Measurements from ENCODE around the gene INPP5D. TPM values are rescaled to one million over a fixed set of nuclear protein-coding genes. Genes with fewer than 3 reads are reported as not detected.

Gene INPP5D
- total and polyA plus RNA-seq, 4 donors, result 11.4 to 22.6 (median 17.4) TPM

GRCh38 chr2:233203060-233203459, 142.9 kb downstream of the INPP5D start:
- H3K27ac ChIP-seq (ENCODE audit: low read depth, low read length), result no peak overlapping the region
- H3K27me3 ChIP-seq (ENCODE audit: control insufficient read depth, insufficient read depth, low read length), result no peaks in the 10 kb centered on the region
- no peak overlapping the region for H3K4me3 ChIP-seq (ENCODE audit: low read depth, low read length)
- peaks cover 9% of the 10 kb centered on the region for H3K4me1 ChIP-seq (ENCODE audit: control insufficient read depth, insufficient read depth, low read length)
- 97% methylated on average over 5 of the region's 5 CpGs for WGBS (ENCODE audit: insufficient coverage)
- peaks cover 3% of the 10 kb centered on the region for H3K9me3 ChIP-seq (ENCODE audit: control insufficient read depth, insufficient read depth, low read length)
- DNase-seq (ENCODE audit: low read depth in 4 of 6, low spot score in 6 of 6), result no peak
- peaks cover 4% of the 10 kb centered on the region for H3K36me3 ChIP-seq (ENCODE audit: control insufficient read depth, insufficient read depth, low read length)

GRCh38 chr2:233204286-233204936, 144.3 kb downstream of the INPP5D start:
- Histone ChIP-seq H3K27ac (ENCODE audit: low read depth, low read length) (no peak overlapping the region), H3K9me3 (ENCODE audit: control insufficient read depth, insufficient read depth, low read length) (peaks cover 3% of the 10 kb centered on the region), H3K4me3 (ENCODE audit: low read depth, low read length) (no peak overlapping the region), H3K27me3 (ENCODE audit: control insufficient read depth, insufficient read depth, low read length) (no peaks in the 10 kb centered on the region), H3K4me1 (ENCODE audit: control insufficient read depth, insufficient read depth, low read length) (peaks cover 21% of the 10 kb centered on the region), H3K36me3 (ENCODE audit: control insufficient read depth, insufficient read depth, low read length) (peaks cover 4% of the 10 kb centered on the region)
- 89% methylated on average over 50 of the region's 50 CpGs for WGBS (ENCODE audit: insufficient coverage)
- no peak for DNase-seq (ENCODE audit: low read depth in 4 of 6, low spot score in 6 of 6)

- no peak overlapping the region for H3K27ac ChIP-seq (ENCODE audit: low read depth, low read length)
- DNase-seq (ENCODE audit: low read depth in 4 of 6, low spot score in 6 of 6), result no peak
- no peak overlapping the region for H3K4me3 ChIP-seq (ENCODE audit: low read depth, low read length)
- WGBS (ENCODE audit: insufficient coverage), result 81% methylated on average over 10 of the region's 10 CpGs
- no peaks in the 10 kb centered on the region for H3K9me3 ChIP-seq (ENCODE audit: control insufficient read depth, insufficient read depth, low read length)
- H3K27me3 ChIP-seq (ENCODE audit: control insufficient read depth, insufficient read depth, low read length), result no peaks in the 10 kb centered on the region
- H3K4me1 ChIP-seq (ENCODE audit: control insufficient read depth, insufficient read depth, low read length), result peaks cover 40% of the 10 kb centered on the region
- H3K36me3 ChIP-seq (ENCODE audit: control insufficient read depth, insufficient read depth, low read length), result peaks cover 4% of the 10 kb centered on the region
These were observed 148.4 kb downstream of the INPP5D start for GRCh38 chr2:233208382-233209116.

- WGBS (ENCODE audit: insufficient coverage), result 74% methylated on average over 2 of the region's 4 CpGs
- Histone ChIP-seq H3K4me3 (ENCODE audit: low read depth, low read length) (no peak overlapping the region), H3K9me3 (ENCODE audit: control insufficient read depth, insufficient read depth, low read length) (no peaks in the 10 kb centered on the region), H3K27me3 (ENCODE audit: control insufficient read depth, insufficient read depth, low read length) (no peaks in the 10 kb centered on the region), H3K27ac (ENCODE audit: low read depth, low read length) (no peak overlapping the region), H3K36me3 (ENCODE audit: control insufficient read depth, insufficient read depth, low read length) (peaks cover 4% of the 10 kb centered on the region), H3K4me1 (ENCODE audit: control insufficient read depth, insufficient read depth, low read length) (peaks cover 40% of the 10 kb centered on the region)
- DNase-seq (ENCODE audit: low read depth in 4 of 6, low spot score in 6 of 6), result no peak
These were observed 149.0 kb downstream of the INPP5D start for GRCh38 chr2:233209117-233209532.

- H3K9me3 ChIP-seq (ENCODE audit: control insufficient read depth, insufficient read depth, low read length), result no peaks in the 10 kb centered on the region
- peak in 4 of 6 donors; percentile 28 to 85 (median 60) for DNase-seq (ENCODE audit: low read depth in 4 of 6, low spot score in 6 of 6)
- H3K27me3 ChIP-seq (ENCODE audit: control insufficient read depth, insufficient read depth, low read length), result no peaks in the 10 kb centered on the region
- H3K4me1 ChIP-seq (ENCODE audit: control insufficient read depth, insufficient read depth, low read length), result peaks cover 40% of the 10 kb centered on the region
- no peak overlapping the region for H3K27ac ChIP-seq (ENCODE audit: low read depth, low read length)
- 20% methylated on average over 1 of the region's 10 CpGs for WGBS (ENCODE audit: insufficient coverage)
- no peaks in the 10 kb centered on the region for H3K36me3 ChIP-seq (ENCODE audit: control insufficient read depth, insufficient read depth, low read length)
- no peak overlapping the region for H3K4me3 ChIP-seq (ENCODE audit: low read depth, low read length)
These were observed 149.5 kb downstream of the INPP5D start for GRCh38 chr2:233209533-233210171.

- no peak for DNase-seq (ENCODE audit: low read depth in 4 of 6, low spot score in 6 of 6)
- H3K4me1 ChIP-seq (ENCODE audit: control insufficient read depth, insufficient read depth, low read length), result peaks cover 40% of the 10 kb centered on the region
- 81% methylated on average over 8 of the region's 8 CpGs for WGBS (ENCODE audit: insufficient coverage)
- no peaks in the 10 kb centered on the region for H3K36me3 ChIP-seq (ENCODE audit: control insufficient read depth, insufficient read depth, low read length)
- H3K4me3 ChIP-seq (ENCODE audit: low read depth, low read length), result no peak overlapping the region
- no peaks in the 10 kb centered on the region for H3K9me3 ChIP-seq (ENCODE audit: control insufficient read depth, insufficient read depth, low read length)
- no peak overlapping the region for H3K27ac ChIP-seq (ENCODE audit: low read depth, low read length)
- H3K27me3 ChIP-seq (ENCODE audit: control insufficient read depth, insufficient read depth, low read length), result no peaks in the 10 kb centered on the region
These were observed 150.1 kb downstream of the INPP5D start for GRCh38 chr2:233210281-233210680.

- Histone ChIP-seq H3K27ac (ENCODE audit: low read depth, low read length) (peak overlapping the region; percentile 25), H3K4me3 (ENCODE audit: low read depth, low read length) (no peak overlapping the region), H3K27me3 (ENCODE audit: control insufficient read depth, insufficient read depth, low read length) (no peaks in the 10 kb centered on the region), H3K36me3 (ENCODE audit: control insufficient read depth, insufficient read depth, low read length) (no peaks in the 10 kb centered on the region), H3K4me1 (ENCODE audit: control insufficient read depth, insufficient read depth, low read length) (peaks cover 40% of the 10 kb centered on the region), H3K9me3 (ENCODE audit: control insufficient read depth, insufficient read depth, low read length) (no peaks in the 10 kb centered on the region)
- DNase-seq (ENCODE audit: low read depth in 4 of 6, low spot score in 6 of 6), result peak in 4 of 6 donors; percentile 39 to 86 (median 53)
- 64% methylated on average over 13 of the region's 18 CpGs for WGBS (ENCODE audit: insufficient coverage)
These were observed 150.9 kb downstream of the INPP5D start for GRCh38 chr2:233210843-233211547.

GRCh38 chr2:233211548-233211895, 151.4 kb downstream of the INPP5D start:
- Histone ChIP-seq H3K4me1 (ENCODE audit: control insufficient read depth, insufficient read depth, low read length) (peaks cover 40% of the 10 kb centered on the region), H3K9me3 (ENCODE audit: control insufficient read depth, insufficient read depth, low read length) (no peaks in the 10 kb centered on the region), H3K4me3 (ENCODE audit: low read depth, low read length) (no peak overlapping the region), H3K27me3 (ENCODE audit: control insufficient read depth, insufficient read depth, low read length) (no peaks in the 10 kb centered on the region), H3K27ac (ENCODE audit: low read depth, low read length) (peak overlapping the region; percentile 25), H3K36me3 (ENCODE audit: control insufficient read depth, insufficient read depth, low read length) (no peaks in the 10 kb centered on the region)
- DNase-seq (ENCODE audit: low read depth in 4 of 6, low spot score in 6 of 6), result peak in 3 of 6 donors; percentile 38 to 86 (median 71)
- 66% methylated on average over 3 of the region's 3 CpGs for WGBS (ENCODE audit: insufficient coverage)

GRCh38 chr2:233213011-233213410, 152.9 kb downstream of the INPP5D start:
- peaks cover 37% of the 10 kb centered on the region for H3K4me1 ChIP-seq (ENCODE audit: control insufficient read depth, insufficient read depth, low read length)
- no peak for DNase-seq (ENCODE audit: low read depth in 4 of 6, low spot score in 6 of 6)
- H3K9me3 ChIP-seq (ENCODE audit: control insufficient read depth, insufficient read depth, low read length), result no peaks in the 10 kb centered on the region
- no peaks in the 10 kb centered on the region for H3K27me3 ChIP-seq (ENCODE audit: control insufficient read depth, insufficient read depth, low read length)
- no peak overlapping the region for H3K4me3 ChIP-seq (ENCODE audit: low read depth, low read length)
- H3K36me3 ChIP-seq (ENCODE audit: control insufficient read depth, insufficient read depth, low read length), result no peaks in the 10 kb centered on the region
- H3K27ac ChIP-seq (ENCODE audit: low read depth, low read length), result no peak overlapping the region
- WGBS (ENCODE audit: insufficient coverage), result 96% methylated on average over 14 of the region's 15 CpGs
